Measurements from ENCODE around the gene TMEM18. TPM values are rescaled to one million over a fixed set of nuclear protein-coding genes. Genes with fewer than 3 reads are reported as not detected.
A peak's percentile ranks its signal among the peaks of the same experiment; 100 is the strongest.

TMEM18 gene
- total RNA-seq, 4 donors from 2014 or later: 17.8 to 27.3 (median 21.5) TPM

GRCh38 chr2:693606-694005, 16.4 kb upstream of the TMEM18 start:
- no peak for DNase-seq (ENCODE audit: low spot score)
- no peak for TF ChIP-seq CTCF (IDR thresholded peaks at IDR 0.05)

GRCh38 chr2:692767-693166, 15.6 kb upstream of the TMEM18 start:
- ATAC-seq (ENCODE audit: low FRiP score) (peak; percentile 52), DNase-seq (ENCODE audit: low spot score) (no peak)
- no peak for TF ChIP-seq CTCF (IDR thresholded peaks at IDR 0.05)

More at GRCh38 chr2:693606-694005, 16.4 kb upstream of the TMEM18 start:
- no peak for ATAC-seq (ENCODE audit: low FRiP score)

- no peak for TF ChIP-seq CTCF (IDR thresholded peaks at IDR 0.05)
- DNase-seq (ENCODE audit: low spot score) (no peak), ATAC-seq (ENCODE audit: low FRiP score) (no peak)
Observed at GRCh38 chr2:691821-692761, 14.9 kb upstream of the TMEM18 start.

GRCh38 chr2:690799-691198, 13.6 kb upstream of the TMEM18 start:
- TF ChIP-seq CTCF (IDR thresholded peaks at IDR 0.05): no peak
- DNase-seq (ENCODE audit: low spot score) (no peak), ATAC-seq (ENCODE audit: low FRiP score) (no peak)

GRCh38 chr2:689877-690510, 12.8 kb upstream of the TMEM18 start:
- ATAC-seq (ENCODE audit: low FRiP score): peak; percentile 21
- DNase-seq (ENCODE audit: low spot score): no peak
- no peak for TF ChIP-seq CTCF (IDR thresholded peaks at IDR 0.05)

- no peak for TF ChIP-seq CTCF (IDR thresholded peaks at IDR 0.05)
- DNase-seq (ENCODE audit: low spot score): no peak
- ATAC-seq (ENCODE audit: low FRiP score): no peak
Observed at GRCh38 chr2:689237-689636, 12.0 kb upstream of the TMEM18 start.

All from omental fat pad (tissue), 4 donors.